GM19324 (cell line): ENCODE results near the gene GUCD1.
"Not testable (repeated sequence)": the region's sequence is repeated elsewhere in the genome, so short reads cannot be mapped to it uniquely, and the experiment has no call there.

Source experiments
- ATAC-seq: cut with Tn5 transposase; IDR thresholded peaks from one replicate; pipeline ENCODE4 v1.9.1; 2021; ENCODE audit warnings: mild to moderate bottlenecking, moderate library complexity; ENCODE audit not compliant: unreplicated experiment, low FRiP score

Gene GUCD1

GRCh38 chr22:24567668-24568067 is 12.7 kb upstream of the GUCD1 start:
- no peak for ATAC-seq

GRCh38 chr22:24566899-24567511 is 12.1 kb upstream of the GUCD1 start:
- no peak for ATAC-seq

GRCh38 chr22:24565077-24565476 is 10.1 kb upstream of the GUCD1 start:
- no peak for ATAC-seq

GRCh38 chr22:24564376-24565058 is 9.6 kb upstream of the GUCD1 start:
- ATAC-seq: no peak

- no peak for ATAC-seq
Observed at GRCh38 chr22:24563246-24563645, 8.3 kb upstream of the GUCD1 start.

- no peak for ATAC-seq
Observed at GRCh38 chr22:24559471-24559870, 4.5 kb upstream of the GUCD1 start.

- ATAC-seq: peak; percentile 78
Observed at GRCh38 chr22:24555165-24556039, 464 bp upstream of the GUCD1 start, which contains the start of gene SNRPD3. Gene SNRPD3, plus strand, starts transcription at chr22:24555999. Its CDS starts 1,676 bp downstream, at chr22:24557675.

GRCh38 chr22:24553597-24554312 is 1.2 kb downstream of the GUCD1 start:
- ATAC-seq: no peak

- not testable (repeated sequence) for ATAC-seq
Observed at GRCh38 chr22:24552503-24553286, 2.2 kb downstream of the GUCD1 start.

- no peak for ATAC-seq
Observed at GRCh38 chr22:24550902-24551435, 4.0 kb downstream of the GUCD1 start.

GRCh38 chr22:24550028-24550901 is 4.7 kb downstream of the GUCD1 start:
- no peak for ATAC-seq

GRCh38 chr22:24548812-24549211 is 6.1 kb downstream of the GUCD1 start:
- ATAC-seq: no peak

GRCh38 chr22:24543679-24544243 is 11.2 kb downstream of the GUCD1 start:
- no peak for ATAC-seq

GRCh38 chr22:24543185-24543601 is 11.7 kb downstream of the GUCD1 start:
- ATAC-seq: no peak

GRCh38 chr22:24542641-24543040 is 12.3 kb downstream of the GUCD1 start:
- no peak for ATAC-seq

- no peak for ATAC-seq
Observed at GRCh38 chr22:24541681-24542515, 13.0 kb downstream of the GUCD1 start.

- ATAC-seq: no peak
Observed at GRCh38 chr22:24540470-24540869, 14.5 kb downstream of the GUCD1 start.
